KMS-11 (cell line): ENCODE measurements around the gene TBL2.
"Not testable (repeated sequence)": the region's sequence is repeated elsewhere in the genome, so short reads cannot be mapped to it uniquely, and the experiment has no call there.

Source experiments
- H2AFZ ChIP-seq: fragments of 200-600 bp; sonication (generic); 2 replicates; pipeline ENCODE4 v1.6.1; 2016; ENCODE audit warnings: antibody characterized with exemption, mixed run types, low read depth
- H3K27ac ChIP-seq: fragments of 200-600 bp; sonication (generic); 2 replicates; pipeline ENCODE4 v1.6.1; 2016; ENCODE audit warnings: mild to moderate bottlenecking, mixed run types
- H3K27me3 ChIP-seq: fragments of 200-600 bp; sonication (generic); 2 replicates; pipeline ENCODE4 v1.6.1; 2017; ENCODE audit warnings: mild to moderate bottlenecking, low read depth, mixed run types, moderate library complexity; ENCODE audit not compliant: insufficient read depth
- H3K36me3 ChIP-seq: fragments of 200-600 bp; sonication (generic); 2 replicates; pipeline ENCODE4 v1.6.1; 2017; ENCODE audit warnings: mild to moderate bottlenecking, mixed run types; ENCODE audit not compliant: insufficient read depth
- H3K4me1 ChIP-seq: fragments of 200-600 bp; sonication (generic); 2 replicates; pipeline ENCODE4 v1.6.1; 2016; ENCODE audit warnings: mild to moderate bottlenecking, low read depth, mixed run types; ENCODE audit not compliant: poor library complexity, severe bottlenecking
- H3K4me2 ChIP-seq: fragments of 200-600 bp; sonication (generic); 2 replicates; pipeline ENCODE4 v1.7.0; 2016; ENCODE audit warnings: mild to moderate bottlenecking, mixed run types
- H3K4me3 ChIP-seq: fragments of 200-600 bp; sonication (generic); IDR thresholded peaks from 2 replicates; pipeline ENCODE4 v1.6.1; 2017; ENCODE audit warnings: low read depth, low read length, mixed read lengths; ENCODE audit not compliant: insufficient read depth
- H3K79me2 ChIP-seq: fragments of 200-600 bp; sonication (generic); 2 replicates; pipeline ENCODE4 v1.6.1; 2016; ENCODE audit warnings: low read depth, mixed run types; ENCODE audit not compliant: insufficient read depth
- H3K9ac ChIP-seq: fragments of 200-600 bp; sonication (generic); 2 replicates; pipeline ENCODE4 v1.6.1; 2016; ENCODE audit warnings: mild to moderate bottlenecking, mixed run types
- H4K20me1 ChIP-seq: fragments of 200-600 bp; sonication (generic); 2 replicates; pipeline ENCODE4 v1.6.1; 2016; ENCODE audit warnings: mild to moderate bottlenecking, mixed run types; ENCODE audit not compliant: insufficient read depth
- TF ChIP-seq, protein P1 (sequence below): fragments of 200-600 bp; sonication (generic); conservative IDR thresholded peaks from 2 replicates; pipeline ENCODE4 v1.6.1; 2017; ENCODE audit warnings: low read depth, mild to moderate bottlenecking, antibody characterized with exemption, low read length, moderate library complexity, mixed read lengths

Gene TBL2

DNA sequence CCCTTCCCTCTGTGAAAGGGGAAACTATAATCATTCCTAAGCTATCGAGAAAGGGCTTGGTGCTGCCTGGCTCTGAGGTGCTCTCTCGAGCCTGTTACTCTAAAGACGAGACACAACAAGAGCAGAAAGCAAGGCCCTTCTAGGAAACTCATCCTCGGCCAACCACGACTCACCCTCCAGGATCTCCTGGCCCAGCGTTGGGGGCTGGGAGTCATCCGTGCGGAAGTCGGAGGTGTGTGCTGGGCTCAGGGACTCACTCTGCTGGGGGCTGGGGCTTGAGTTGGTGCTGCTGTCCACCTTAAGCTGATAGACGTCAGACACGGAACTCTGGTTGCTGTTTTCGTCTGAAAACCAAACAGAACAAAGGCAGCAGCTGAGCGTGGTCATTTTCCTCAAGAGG lies 38.7 kb downstream of the TBL2 start:
- no peak overlapping the region for H2AFZ ChIP-seq
- peaks cover 32% of the 10 kb centered on the region; the same call in 1 of the 2 replicates for H3K36me3 ChIP-seq
- peaks cover 2% of the 10 kb centered on the region for H3K4me1 ChIP-seq
- H4K20me1 ChIP-seq, result no peaks in the 10 kb centered on the region
- H3K27me3 ChIP-seq, result no peaks in the 10 kb centered on the region
- no peak overlapping the region for H3K4me2 ChIP-seq
- H3K9ac ChIP-seq, result no peak overlapping the region
- TF ChIP-seq, protein P1, sequence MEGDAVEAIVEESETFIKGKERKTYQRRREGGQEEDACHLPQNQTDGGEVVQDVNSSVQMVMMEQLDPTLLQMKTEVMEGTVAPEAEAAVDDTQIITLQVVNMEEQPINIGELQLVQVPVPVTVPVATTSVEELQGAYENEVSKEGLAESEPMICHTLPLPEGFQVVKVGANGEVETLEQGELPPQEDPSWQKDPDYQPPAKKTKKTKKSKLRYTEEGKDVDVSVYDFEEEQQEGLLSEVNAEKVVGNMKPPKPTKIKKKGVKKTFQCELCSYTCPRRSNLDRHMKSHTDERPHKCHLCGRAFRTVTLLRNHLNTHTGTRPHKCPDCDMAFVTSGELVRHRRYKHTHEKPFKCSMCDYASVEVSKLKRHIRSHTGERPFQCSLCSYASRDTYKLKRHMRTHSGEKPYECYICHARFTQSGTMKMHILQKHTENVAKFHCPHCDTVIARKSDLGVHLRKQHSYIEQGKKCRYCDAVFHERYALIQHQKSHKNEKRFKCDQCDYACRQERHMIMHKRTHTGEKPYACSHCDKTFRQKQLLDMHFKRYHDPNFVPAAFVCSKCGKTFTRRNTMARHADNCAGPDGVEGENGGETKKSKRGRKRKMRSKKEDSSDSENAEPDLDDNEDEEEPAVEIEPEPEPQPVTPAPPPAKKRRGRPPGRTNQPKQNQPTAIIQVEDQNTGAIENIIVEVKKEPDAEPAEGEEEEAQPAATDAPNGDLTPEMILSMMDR, result no peak
- H3K27ac ChIP-seq, result no peak overlapping the region
- H3K4me3 ChIP-seq, result no peak overlapping the region
- peaks cover 19% of the 10 kb centered on the region; the same call in 1 of the 2 replicates for H3K79me2 ChIP-seq

DNA sequence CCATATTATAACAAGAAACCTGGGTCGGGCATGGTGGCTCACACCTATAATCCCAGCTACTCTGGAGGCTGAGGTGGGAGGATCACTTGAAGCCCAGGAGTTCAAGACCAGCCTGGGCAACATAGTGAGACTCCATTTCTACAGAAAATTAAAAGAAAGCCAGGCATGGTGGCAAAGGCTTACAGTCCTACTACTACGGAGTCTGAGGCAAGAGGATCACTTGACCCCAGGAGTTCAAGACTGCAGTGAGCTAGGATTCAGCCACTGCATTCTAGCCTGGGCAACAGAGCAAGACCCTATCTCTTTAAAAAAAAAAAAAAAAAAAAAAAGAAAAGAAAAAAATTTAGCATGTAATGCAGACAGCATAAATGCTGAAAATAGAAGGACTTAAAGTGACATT lies 39.9 kb downstream of the TBL2 start:
- H3K36me3 ChIP-seq, result peaks cover 32% of the 10 kb centered on the region; the same call in 1 of the 2 replicates
- H4K20me1 ChIP-seq, H3K9ac ChIP-seq, H2AFZ ChIP-seq, H3K4me3 ChIP-seq, H3K27ac ChIP-seq, H3K4me2 ChIP-seq, H3K79me2 ChIP-seq, H3K27me3 ChIP-seq, H3K4me1 ChIP-seq: not testable (repeated sequence)

DNA sequence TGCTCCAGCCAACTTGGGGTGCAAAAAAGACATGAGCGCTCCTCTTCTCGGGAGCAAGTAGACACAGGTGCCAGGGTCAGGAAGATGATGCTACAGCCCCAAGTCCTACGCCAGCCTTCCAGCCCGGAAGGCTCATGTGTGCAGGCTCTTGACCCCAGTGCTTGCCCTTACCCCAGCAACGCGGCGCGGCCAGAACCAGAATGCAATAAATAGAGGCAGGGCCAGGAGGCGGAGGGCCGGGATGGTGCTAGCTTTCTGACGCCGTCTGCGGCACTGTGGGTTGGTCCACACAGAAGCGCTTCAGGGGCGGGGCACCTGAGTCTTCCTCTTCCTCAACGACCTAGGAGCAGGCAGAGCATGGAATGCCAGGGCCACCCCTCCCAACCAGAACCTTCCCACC lies 41.3 kb downstream of the TBL2 start:
- Histone ChIP-seq H3K4me1 (no peaks in the 10 kb centered on the region), H3K4me3 (no peak overlapping the region), H3K4me2 (no peak overlapping the region), H3K27me3 (no peaks in the 10 kb centered on the region), H3K27ac (no peak overlapping the region), H3K9ac (no peak overlapping the region), H3K79me2 (peaks cover 4% of the 10 kb centered on the region; the same call in 1 of the 2 replicates), H2AFZ (no peak overlapping the region), H3K36me3 (peaks cover 29% of the 10 kb centered on the region; the same call in 1 of the 2 replicates), H4K20me1 (no peaks in the 10 kb centered on the region)
- TF ChIP-seq, protein P1, result no peak

DNA sequence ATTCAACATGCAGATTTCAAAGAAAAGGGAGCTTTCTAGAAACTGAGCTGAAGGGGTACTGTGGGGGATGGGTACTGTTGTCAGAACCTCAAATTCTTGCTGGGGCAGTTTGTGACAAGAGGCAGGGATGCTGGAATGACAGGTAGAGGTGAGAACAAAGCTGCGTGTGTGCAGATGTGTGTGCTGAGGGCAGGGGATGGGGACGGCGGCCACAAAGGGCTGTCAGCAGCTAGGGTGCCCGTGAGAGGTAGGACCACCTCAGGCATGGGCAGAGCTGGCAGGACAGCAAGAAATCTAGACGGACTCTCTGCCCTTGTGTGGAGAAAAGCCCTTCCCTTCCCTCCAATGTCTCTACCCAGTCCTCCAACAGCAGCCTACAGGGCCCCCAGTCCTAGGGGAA lies 41.9 kb downstream of the TBL2 start:
- no peaks in the 10 kb centered on the region for H4K20me1 ChIP-seq
- H3K4me1 ChIP-seq, result no peaks in the 10 kb centered on the region
- H3K4me3 ChIP-seq, result no peak overlapping the region
- H3K36me3 ChIP-seq, result peaks cover 27% of the 10 kb centered on the region; the same call in 1 of the 2 replicates
- no peaks in the 10 kb centered on the region for H3K27me3 ChIP-seq
- H3K27ac ChIP-seq, result no peak overlapping the region
- H3K9ac ChIP-seq, result no peak overlapping the region
- TF ChIP-seq, protein P1, result no peak
- no peaks in the 10 kb centered on the region; the same call in 1 of the 2 replicates for H3K79me2 ChIP-seq
- H3K4me2 ChIP-seq, result no peak overlapping the region
- H2AFZ ChIP-seq, result no peak overlapping the region

DNA sequence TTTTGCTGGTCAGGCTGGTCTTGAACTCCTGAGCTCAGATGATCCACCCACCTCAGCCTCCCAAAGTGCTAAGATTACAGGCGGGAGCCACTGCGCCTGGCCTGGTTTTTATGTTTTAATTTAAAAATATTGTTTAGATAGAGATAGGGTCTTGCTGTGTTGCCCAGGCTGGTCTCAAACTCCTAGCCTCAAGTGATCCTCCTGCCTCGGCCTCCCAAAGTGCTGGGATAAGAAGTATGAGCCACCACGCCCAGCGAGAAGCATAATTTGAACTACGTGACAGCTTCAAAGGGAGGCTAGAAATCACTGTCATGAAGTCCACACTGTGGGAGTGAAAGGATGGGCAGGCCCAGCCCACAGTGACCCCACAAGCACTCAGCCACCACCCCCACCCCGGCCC lies 42.5 kb downstream of the TBL2 start:
- H2AFZ ChIP-seq, H3K27ac ChIP-seq, H4K20me1 ChIP-seq, H3K79me2 ChIP-seq, H3K9ac ChIP-seq, H3K4me2 ChIP-seq, H3K27me3 ChIP-seq, H3K4me1 ChIP-seq, H3K4me3 ChIP-seq: not testable (repeated sequence)
- H3K36me3 ChIP-seq, result peaks cover 27% of the 10 kb centered on the region; the same call in 1 of the 2 replicates
